ENCODE measurements around the gene KL.

GRCh38 chr13:33003458-33004019 is 12.7 kb upstream of the KL start:
- TF ChIP-seq CTCF (IDR thresholded peaks at IDR 0.05) (no peak), POLR2A (IDR thresholded peaks at IDR 0.05) (no peak)

All from adrenal gland (tissue), 5 donors.